ENCODE measurements around the gene NSRP1.
"Not testable (repeated sequence)": the region's sequence is repeated elsewhere in the genome, so short reads cannot be mapped to it uniquely, and the experiment has no call there.

NSRP1 gene, protein sequence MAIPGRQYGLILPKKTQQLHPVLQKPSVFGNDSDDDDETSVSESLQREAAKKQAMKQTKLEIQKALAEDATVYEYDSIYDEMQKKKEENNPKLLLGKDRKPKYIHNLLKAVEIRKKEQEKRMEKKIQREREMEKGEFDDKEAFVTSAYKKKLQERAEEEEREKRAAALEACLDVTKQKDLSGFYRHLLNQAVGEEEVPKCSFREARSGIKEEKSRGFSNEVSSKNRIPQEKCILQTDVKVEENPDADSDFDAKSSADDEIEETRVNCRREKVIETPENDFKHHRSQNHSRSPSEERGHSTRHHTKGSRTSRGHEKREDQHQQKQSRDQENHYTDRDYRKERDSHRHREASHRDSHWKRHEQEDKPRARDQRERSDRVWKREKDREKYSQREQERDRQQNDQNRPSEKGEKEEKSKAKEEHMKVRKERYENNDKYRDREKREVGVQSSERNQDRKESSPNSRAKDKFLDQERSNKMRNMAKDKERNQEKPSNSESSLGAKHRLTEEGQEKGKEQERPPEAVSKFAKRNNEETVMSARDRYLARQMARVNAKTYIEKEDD

GRCh38 chr17:30116661-30117551, at the start of gene NSRP1:
TSS of gene NSRP1 (plus strand) at chr17:30116816. CDS start at chr17:30116844, 28 bp downstream.
- DNase-seq: peak; percentile 91

DNA sequence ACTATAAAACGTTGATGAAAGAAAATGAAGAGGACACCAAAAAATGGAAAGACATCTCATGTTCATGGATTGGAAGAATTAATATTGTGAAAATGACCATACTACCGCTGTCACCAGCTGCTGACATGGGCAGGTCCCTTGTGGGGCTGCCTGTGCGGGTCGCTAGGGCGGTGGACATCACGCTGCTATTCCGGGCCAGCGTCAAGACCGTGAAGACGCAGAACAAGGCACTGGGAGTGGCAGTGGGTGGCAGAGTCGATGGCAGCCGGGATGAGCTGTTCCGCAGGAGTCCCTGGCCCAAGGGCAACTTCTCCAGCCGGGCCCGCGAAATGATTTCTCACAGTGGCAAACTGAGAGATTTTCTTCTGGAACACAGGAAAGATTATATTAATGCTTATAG, 48.2 kb upstream of the NSRP1 start:
- DNase-seq: no peak

DNA sequence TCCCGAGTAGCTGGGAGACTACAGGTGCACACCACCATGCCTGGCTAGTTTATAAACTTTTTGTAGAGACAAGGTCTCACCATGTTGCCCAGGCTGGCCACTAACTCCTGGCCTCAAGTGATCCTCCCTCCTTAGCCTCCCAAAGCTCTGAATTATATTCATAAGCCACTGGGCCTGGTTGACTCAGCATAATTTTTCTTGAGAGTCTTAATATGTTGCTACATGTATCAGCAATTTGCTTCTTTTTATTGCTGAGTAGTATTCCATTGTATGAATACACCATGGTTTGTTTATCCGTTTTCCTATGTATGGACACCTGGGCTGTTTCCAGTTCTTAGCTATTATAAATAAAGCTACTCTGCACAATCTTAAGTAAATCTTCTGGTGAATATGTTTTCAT, 42.4 kb upstream of the NSRP1 start:
- no peak for DNase-seq

GRCh38 chr17:30074730-30075129, 41.9 kb upstream of the NSRP1 start:
- no peak for DNase-seq

- no peak for DNase-seq
Measured at GRCh38 chr17:30082773-30083172, 33.8 kb upstream of the NSRP1 start.

DNA sequence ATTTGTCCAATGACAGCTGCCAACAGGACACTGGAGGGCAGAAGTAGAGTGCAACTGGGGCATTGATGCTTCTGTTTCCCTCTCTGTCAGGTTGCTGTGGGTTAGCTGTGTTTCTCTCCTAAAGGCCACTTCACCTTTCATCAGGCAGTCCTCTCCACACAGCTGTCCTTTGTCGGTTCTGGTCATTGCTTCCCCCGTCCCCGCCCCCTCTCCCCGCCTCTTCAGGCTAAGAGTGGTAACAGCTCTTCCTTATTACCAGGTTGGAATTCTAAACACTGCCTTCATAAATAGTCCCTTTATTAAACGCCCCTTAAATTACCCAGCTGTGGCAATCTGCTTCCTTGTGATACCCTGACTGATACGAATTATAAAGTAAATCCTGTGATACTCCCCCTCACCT, 31.8 kb upstream of the NSRP1 start:
- peak; percentile 61 for DNase-seq

DNA sequence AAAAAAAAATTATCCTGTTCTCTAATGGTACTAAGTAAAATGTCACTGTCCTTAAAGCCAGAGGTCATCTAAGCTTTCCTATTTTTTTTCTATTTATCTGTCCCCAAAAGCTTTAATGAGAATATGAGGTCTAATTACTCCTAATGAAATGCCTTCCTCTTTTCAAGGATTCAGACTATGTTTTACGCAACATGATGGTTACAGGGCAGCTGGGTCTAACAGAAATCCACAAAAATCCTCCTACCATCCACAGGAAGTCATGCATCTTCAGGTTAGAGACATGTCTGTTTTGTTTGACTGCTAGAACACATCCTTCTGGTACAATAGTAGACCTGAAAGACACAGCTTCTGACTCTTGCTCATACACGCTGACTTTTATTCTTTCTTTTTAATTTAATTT, 29.7 kb upstream of the NSRP1 start:
- no peak for DNase-seq

- DNase-seq: not testable (repeated sequence)
Measured at GRCh38 chr17:30087431-30087830, 29.2 kb upstream of the NSRP1 start.

GRCh38 chr17:30091121-30091670, 25.4 kb upstream of the NSRP1 start:
- no peak for DNase-seq

GRCh38 chr17:30091771-30092170, 24.8 kb upstream of the NSRP1 start:
- DNase-seq: no peak

GRCh38 chr17:30092886-30093285, 23.7 kb upstream of the NSRP1 start:
- no peak for DNase-seq

- DNase-seq: peak; percentile 46
Measured at GRCh38 chr17:30093463-30094147, 23.0 kb upstream of the NSRP1 start.

DNA sequence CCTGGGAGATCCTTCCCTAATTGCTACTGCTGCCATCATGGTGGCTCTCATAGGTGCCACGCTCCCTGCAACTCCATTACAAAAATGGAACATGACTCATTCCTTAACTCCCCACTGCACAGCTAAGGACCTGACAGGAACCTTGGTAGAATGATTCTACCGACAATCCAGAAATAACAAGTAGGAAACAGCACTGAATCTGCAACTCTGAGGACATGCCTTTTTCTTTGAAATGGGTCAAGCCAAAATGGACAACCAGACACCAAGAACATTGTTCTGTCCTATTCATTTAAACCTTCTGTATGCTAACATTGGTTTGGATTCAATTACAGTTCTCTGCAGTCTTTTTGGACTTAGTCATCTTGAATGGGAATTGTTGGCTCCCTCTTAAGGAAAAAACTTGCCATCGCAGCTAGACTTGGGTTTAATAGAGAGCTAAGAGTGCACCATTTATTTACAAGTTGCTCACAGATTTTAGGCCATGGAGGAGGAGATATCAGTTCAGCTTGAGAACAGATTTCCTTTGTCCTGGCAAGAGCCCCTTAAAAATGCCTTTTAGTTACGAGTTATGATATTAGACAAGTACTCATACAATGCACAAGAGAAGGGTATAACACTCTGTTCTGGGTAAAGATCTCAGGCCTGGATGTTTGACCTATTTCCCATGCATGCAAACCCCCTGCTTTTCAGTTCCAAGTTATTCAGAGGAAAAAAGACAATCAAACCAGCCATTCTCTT, 20.9 kb upstream of the NSRP1 start:
- no peak for DNase-seq

DNA sequence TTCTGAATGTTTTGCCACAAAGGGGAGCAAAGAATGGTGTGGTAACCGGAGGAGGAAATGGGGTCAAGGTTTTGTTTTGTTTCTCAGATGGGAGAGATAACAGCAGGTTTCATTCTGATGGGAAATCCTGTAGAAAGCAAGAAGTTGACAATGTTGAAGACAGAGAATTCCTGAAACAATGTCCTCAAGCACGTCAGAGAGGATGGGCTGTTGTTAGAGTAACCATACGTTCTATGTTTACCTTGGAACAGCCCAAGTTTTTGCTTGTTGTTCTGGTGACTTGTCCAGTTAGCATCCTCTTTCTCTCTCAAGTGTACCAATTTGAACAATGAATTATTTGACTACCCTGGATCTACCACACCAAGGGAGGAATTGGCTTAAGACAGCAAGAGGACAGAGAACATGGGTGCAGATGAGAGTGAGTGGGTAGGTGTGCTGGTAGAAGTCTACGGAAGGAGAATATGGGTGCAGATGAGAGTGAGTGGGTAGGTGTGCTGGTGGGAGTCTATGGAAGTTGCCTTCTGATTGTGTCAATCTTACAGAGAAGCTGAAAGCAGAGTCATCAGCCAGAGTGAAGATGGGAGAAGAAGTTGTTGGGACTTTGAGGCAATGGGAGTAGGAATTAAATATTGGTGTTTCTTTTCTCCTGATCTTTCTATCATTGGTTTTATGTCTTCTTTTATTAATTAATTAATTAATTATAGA, 14.8 kb upstream of the NSRP1 start:
- DNase-seq: no peak

DNA sequence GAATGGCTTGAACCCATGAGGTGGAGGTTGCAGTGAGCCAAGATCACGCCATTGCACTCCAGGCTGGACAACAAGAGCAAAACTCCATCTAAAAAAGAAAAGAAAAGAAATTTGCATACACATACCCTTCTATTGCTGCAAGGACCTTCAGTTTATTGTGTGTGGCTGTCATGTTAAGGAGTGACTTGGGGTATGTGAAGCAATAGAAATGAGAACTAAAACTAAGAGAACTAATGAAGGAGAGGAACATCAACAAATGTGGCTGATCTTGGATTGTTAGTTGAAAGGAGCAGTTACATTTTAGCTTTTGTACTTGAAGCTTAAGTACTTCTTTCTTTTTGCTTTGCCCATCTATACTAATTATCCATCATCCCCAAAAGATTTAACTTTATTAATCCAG, 12.7 kb upstream of the NSRP1 start:
- DNase-seq: no peak

GRCh38 chr17:30104575-30105339, 11.9 kb upstream of the NSRP1 start:
- peak; percentile 75 for DNase-seq

GRCh38 chr17:30112794-30113193, 3.8 kb upstream of the NSRP1 start:
- DNase-seq: no peak

DNA sequence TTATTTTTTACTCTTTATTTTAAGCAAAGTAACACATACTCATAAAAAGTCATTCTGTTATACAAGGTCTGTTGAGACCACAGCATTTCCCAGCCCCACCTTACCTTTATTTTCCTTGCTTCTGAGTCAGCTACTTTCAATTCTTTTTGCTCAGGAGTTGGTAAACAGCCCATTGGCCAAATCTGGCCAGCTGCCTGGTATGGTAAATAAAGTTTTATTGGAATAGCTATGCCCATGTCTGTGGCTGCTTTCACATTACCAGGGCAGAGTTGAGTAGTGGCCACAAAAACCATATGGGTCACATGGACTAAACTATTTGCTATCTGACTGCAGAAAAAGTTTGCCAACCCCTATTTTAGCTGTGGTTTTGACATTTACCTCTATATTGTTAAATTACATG, 3.4 kb upstream of the NSRP1 start:
- DNase-seq: peak; percentile 5

DNA sequence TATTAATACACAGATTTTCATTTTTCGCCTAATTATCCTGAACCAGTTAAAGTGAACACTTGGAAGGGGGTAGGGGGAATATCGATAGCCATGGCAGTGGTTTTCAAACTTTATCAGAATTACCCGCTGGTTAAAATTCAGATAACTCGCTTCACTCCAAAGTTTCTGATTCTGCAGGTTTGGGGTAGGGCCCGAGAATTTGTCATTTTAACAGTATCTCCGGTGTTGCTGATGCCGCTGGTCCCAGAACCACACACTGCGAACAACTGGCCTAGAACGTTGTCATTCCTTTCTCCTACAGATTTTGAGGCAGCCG, 313 bp upstream of the NSRP1 start:
- no peak for DNase-seq

GRCh38 chr17:30117675-30118081, 1.1 kb downstream of the NSRP1 start:
- no peak for DNase-seq

GRCh38 chr17:30118635-30119034, 2.0 kb downstream of the NSRP1 start:
- not testable (repeated sequence) for DNase-seq

Measured in DMS79 treated with DMSO at 0.1 percent for 48 hours (cell line).